HepG2 (cell line): ENCODE data around the gene CDIP1. TPM values are rescaled to one million over a fixed set of nuclear protein-coding genes. Genes with fewer than 3 reads are reported as not detected.

Experiments
- CAMTA2 ChIP-seq: sonication (generic); formaldehyde crosslinking; IDR thresholded peaks from 2 replicates; pipeline ENCODE4 v1.4.0; 2020; ENCODE audit warnings: mild to moderate bottlenecking, missing genetic modification reagents, borderline replicate concordance
- ISL2 ChIP-seq: sonication (generic); formaldehyde crosslinking; IDR thresholded peaks from 2 replicates; pipeline ENCODE4 v1.5.0; 2020; ENCODE audit warnings: missing genetic modification reagents
- KDM2A ChIP-seq: sonication (generic); formaldehyde crosslinking; IDR thresholded peaks from 2 replicates; pipeline ENCODE4 v1.4.0; 2020; ENCODE audit warnings: low read depth, missing genetic modification reagents, borderline replicate concordance
- LCORL ChIP-seq, 2 experiments: fragments of 450-650 bp in 1 of 2; sonication (generic) in 1 of 2; formaldehyde crosslinking in 1 of 2; IDR thresholded peaks; 2 replicates each; pipeline versions ENCODE4 v1.5.0 to v1.6.1; 2017 to 2020; ENCODE audit warnings: antibody characterized with exemption in 1 of 2, missing genetic modification reagents in 1 of 2
- MAFF ChIP-seq: IDR thresholded peaks from 2 replicates; pipeline ENCODE4 v1.6.1; 2011; ENCODE audit warnings: low read depth, low read length, improper control_type of control experiment
- MIXL1 ChIP-seq: IDR thresholded peaks from 2 replicates; pipeline ENCODE4 v1.6.1; 2016
- MYC ChIP-seq: sonication (generic); formaldehyde crosslinking; IDR thresholded peaks from 2 replicates; pipeline ENCODE4 v1.9.0; 2021; ENCODE audit warnings: missing genetic modification reagents, borderline replicate concordance
- PHF8 ChIP-seq: sonication (generic); formaldehyde crosslinking; IDR thresholded peaks from 2 replicates; pipeline ENCODE4 v1.5.0; 2020; ENCODE audit warnings: missing genetic modification reagents
- SIN3A ChIP-seq: IDR thresholded peaks from 2 replicates; pipeline ENCODE4 v1.6.1; 2011; ENCODE audit warnings: low read depth, mild to moderate bottlenecking, control low read depth, low read length, borderline replicate concordance
- SOX5 ChIP-seq: IDR thresholded peaks from 2 replicates; pipeline ENCODE4 v1.6.1; 2016; ENCODE audit warnings: borderline replicate concordance
- YEATS2 ChIP-seq: sonication (generic); formaldehyde crosslinking; IDR thresholded peaks from 2 replicates; pipeline ENCODE4 v1.4.0; 2020; ENCODE audit warnings: missing genetic modification reagents, borderline replicate concordance
- ZFY ChIP-seq: sonication (generic); formaldehyde crosslinking; IDR thresholded peaks from 2 replicates; pipeline ENCODE4 v1.4.0; 2020; ENCODE audit warnings: missing genetic modification reagents
- polyA plus RNA-seq, 8 experiments: library from polyadenylated mRNA; depleted of rRNA in 3 of 8; stranded (reverse) in 7 of 8; unstranded in 1 of 8; fragments of >200 nt; fragmentation: Illumina TruSeq in 4 of 8; extraction: Trizol in 4 of 8; gene quantifications; 2 replicates each; pipeline versions ENCODE4 v1.2.1 to v1.2.3, GENCODE V29; 2011 to 2016; ENCODE audit warnings: low read depth in 4 of 8, missing spikeins in 1 of 8, mixed read lengths in 1 of 8; ENCODE audit not compliant: insufficient read depth in 1 of 8
- total RNA-seq, 5 experiments: library from RNA; depleted of rRNA; stranded (reverse); fragments of >200 nt; fragmentation: Illumina TruSeq; extraction: Trizol; gene quantifications; 2 replicates each; pipeline ENCODE4 v1.2.3, GENCODE V29; 2016; ENCODE audit warnings: low read depth in 1 of 5
- TF ChIP-seq, protein P1 (sequence below): sonication (generic); formaldehyde crosslinking; IDR thresholded peaks from 2 replicates; pipeline ENCODE4 v1.5.1; 2020; ENCODE audit warnings: mild to moderate bottlenecking, missing genetic modification reagents, moderate library complexity
- TF ChIP-seq, protein P2 (sequence below): IDR thresholded peaks from 2 replicates; pipeline ENCODE4 v1.6.1; 2012; ENCODE audit warnings: inconsistent platforms
- TF ChIP-seq, protein P3 (sequence below): sonication (generic); formaldehyde crosslinking; conservative IDR thresholded peaks from 2 replicates; pipeline ENCODE4 v1.4.0; 2020; ENCODE audit warnings: missing genetic modification reagents
- TF ChIP-seq, protein P4 (sequence below): IDR thresholded peaks from 2 replicates; pipeline ENCODE4 v1.6.1; 2016; ENCODE audit warnings: low read depth, borderline replicate concordance
- TF ChIP-seq, protein P5 (sequence below): sonication (generic); formaldehyde crosslinking; IDR thresholded peaks from 2 replicates; pipeline ENCODE4 v1.5.0; 2020; ENCODE audit warnings: mild to moderate bottlenecking, missing genetic modification reagents, borderline replicate concordance

CDIP1 gene
- total and polyA plus RNA-seq, 2 of the 13 experiments (the other 11 are each of a cell fraction or from before 2014, with no cell fraction given) = 31.2 to 56.7 TPM

DNA sequence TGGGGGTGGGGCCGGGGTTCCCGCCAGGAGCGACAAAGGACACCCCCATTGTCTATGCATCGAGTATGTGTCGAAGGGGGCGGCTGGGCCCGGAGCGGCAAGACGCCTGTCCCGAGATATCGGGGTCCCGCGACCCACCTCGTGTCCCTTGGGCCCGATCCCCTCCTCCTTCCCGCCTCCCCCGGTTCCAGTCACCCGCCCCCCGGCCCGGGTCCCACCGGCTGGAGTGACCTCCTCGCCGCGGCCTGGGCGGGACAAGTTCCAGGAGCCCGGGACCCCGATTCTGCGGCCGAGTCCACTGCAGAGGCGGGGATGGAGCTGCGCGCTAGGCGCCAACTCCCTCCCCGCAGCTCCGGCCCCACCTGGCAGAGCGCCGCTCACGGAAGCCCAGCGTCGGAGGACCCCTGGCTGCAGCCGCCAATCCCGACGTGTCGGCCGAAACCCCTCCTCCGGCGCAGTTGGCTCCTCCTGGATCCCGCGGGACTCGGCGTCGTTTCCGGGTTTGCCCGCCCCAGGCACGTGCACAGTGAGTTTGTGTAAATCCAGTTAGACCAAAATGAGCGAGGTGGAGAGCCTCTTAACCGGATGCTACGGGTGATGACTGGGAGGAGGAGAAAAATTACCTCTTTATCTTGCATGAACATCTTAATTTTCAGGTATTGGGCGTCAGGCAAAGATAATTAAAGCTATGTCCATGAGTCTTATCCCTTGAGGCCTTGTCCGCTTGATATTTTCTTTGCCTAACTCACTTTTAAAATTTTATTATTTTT lies 64.2 kb downstream of the CDIP1 start, which contains the start of gene NMRAL1 (continued):
- TF ChIP-seq, protein P1, sequence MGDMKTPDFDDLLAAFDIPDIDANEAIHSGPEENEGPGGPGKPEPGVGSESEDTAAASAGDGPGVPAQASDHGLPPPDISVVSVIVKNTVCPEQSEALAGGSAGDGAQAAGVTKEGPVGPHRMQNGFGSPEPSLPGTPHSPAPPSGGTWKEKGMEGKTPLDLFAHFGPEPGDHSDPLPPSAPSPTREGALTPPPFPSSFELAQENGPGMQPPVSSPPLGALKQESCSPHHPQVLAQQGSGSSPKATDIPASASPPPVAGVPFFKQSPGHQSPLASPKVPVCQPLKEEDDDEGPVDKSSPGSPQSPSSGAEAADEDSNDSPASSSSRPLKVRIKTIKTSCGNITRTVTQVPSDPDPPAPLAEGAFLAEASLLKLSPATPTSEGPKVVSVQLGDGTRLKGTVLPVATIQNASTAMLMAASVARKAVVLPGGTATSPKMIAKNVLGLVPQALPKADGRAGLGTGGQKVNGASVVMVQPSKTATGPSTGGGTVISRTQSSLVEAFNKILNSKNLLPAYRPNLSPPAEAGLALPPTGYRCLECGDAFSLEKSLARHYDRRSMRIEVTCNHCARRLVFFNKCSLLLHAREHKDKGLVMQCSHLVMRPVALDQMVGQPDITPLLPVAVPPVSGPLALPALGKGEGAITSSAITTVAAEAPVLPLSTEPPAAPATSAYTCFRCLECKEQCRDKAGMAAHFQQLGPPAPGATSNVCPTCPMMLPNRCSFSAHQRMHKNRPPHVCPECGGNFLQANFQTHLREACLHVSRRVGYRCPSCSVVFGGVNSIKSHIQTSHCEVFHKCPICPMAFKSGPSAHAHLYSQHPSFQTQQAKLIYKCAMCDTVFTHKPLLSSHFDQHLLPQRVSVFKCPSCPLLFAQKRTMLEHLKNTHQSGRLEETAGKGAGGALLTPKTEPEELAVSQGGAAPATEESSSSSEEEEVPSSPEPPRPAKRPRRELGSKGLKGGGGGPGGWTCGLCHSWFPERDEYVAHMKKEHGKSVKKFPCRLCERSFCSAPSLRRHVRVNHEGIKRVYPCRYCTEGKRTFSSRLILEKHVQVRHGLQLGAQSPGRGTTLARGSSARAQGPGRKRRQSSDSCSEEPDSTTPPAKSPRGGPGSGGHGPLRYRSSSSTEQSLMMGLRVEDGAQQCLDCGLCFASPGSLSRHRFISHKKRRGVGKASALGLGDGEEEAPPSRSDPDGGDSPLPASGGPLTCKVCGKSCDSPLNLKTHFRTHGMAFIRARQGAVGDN (CRISPR knock-in tag) = peak; percentile 93
- TF ChIP-seq MYC (peak; percentile 85; the same call in 1 of the 2 replicates), MIXL1 (CRISPR knock-in tag) (peak; percentile 34; the same call in 1 of the 2 replicates), KDM2A (peak; percentile 29; the same call in 1 of the 2 replicates), MAFF (no peak), ISL2 (CRISPR knock-in tag) (peak; percentile 37; the same call in 1 of the 2 replicates), PHF8 (CRISPR knock-in tag) (peak; percentile 77), LCORL (IDR thresholded peaks at IDR 0.05) (no peak), LCORL (CRISPR knock-in tag; IDR thresholded peaks at IDR 0.05) (0 out of 2 replicates have a peak, but pooled peaks have one; percentile 50), YEATS2 (peak; percentile 81; the same call in 1 of the 2 replicates), SIN3A (peak; percentile 52; the same call in 1 of the 2 replicates), ZFY (peak; percentile 61), CAMTA2 (CRISPR knock-in tag) (no peak), SOX5 (CRISPR knock-in tag) (peak; percentile 43; the same call in 1 of the 2 replicates)
- TF ChIP-seq, protein P2, sequence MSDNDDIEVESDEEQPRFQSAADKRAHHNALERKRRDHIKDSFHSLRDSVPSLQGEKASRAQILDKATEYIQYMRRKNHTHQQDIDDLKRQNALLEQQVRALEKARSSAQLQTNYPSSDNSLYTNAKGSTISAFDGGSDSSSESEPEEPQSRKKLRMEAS = peak; percentile 96
- TF ChIP-seq, protein P3, sequence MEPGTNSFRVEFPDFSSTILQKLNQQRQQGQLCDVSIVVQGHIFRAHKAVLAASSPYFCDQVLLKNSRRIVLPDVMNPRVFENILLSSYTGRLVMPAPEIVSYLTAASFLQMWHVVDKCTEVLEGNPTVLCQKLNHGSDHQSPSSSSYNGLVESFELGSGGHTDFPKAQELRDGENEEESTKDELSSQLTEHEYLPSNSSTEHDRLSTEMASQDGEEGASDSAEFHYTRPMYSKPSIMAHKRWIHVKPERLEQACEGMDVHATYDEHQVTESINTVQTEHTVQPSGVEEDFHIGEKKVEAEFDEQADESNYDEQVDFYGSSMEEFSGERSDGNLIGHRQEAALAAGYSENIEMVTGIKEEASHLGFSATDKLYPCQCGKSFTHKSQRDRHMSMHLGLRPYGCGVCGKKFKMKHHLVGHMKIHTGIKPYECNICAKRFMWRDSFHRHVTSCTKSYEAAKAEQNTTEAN (CRISPR knock-in tag) = no peak
- TF ChIP-seq, protein P4, sequence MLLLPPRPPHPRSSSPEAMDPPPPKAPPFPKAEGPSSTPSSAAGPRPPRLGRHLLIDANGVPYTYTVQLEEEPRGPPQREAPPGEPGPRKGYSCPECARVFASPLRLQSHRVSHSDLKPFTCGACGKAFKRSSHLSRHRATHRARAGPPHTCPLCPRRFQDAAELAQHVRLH = peak; percentile 42; the same call in 1 of the 2 replicates
- TF ChIP-seq, protein P5, sequence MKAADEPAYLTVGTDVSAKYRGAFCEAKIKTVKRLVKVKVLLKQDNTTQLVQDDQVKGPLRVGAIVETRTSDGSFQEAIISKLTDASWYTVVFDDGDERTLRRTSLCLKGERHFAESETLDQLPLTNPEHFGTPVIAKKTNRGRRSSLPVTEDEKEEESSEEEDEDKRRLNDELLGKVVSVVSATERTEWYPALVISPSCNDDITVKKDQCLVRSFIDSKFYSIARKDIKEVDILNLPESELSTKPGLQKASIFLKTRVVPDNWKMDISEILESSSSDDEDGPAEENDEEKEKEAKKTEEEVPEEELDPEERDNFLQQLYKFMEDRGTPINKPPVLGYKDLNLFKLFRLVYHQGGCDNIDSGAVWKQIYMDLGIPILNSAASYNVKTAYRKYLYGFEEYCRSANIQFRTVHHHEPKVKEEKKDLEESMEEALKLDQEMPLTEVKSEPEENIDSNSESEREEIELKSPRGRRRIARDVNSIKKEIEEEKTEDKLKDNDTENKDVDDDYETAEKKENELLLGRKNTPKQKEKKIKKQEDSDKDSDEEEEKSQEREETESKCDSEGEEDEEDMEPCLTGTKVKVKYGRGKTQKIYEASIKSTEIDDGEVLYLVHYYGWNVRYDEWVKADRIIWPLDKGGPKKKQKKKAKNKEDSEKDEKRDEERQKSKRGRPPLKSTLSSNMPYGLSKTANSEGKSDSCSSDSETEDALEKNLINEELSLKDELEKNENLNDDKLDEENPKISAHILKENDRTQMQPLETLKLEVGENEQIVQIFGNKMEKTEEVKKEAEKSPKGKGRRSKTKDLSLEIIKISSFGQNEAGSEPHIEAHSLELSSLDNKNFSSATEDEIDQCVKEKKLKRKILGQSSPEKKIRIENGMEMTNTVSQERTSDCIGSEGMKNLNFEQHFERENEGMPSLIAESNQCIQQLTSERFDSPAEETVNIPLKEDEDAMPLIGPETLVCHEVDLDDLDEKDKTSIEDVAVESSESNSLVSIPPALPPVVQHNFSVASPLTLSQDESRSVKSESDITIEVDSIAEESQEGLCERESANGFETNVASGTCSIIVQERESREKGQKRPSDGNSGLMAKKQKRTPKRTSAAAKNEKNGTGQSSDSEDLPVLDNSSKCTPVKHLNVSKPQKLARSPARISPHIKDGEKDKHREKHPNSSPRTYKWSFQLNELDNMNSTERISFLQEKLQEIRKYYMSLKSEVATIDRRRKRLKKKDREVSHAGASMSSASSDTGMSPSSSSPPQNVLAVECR (CRISPR knock-in tag) = peak; percentile 83; the same call in 1 of the 2 replicates
